ENCODE measurements around the gene PRKCA. TPM values are rescaled to one million over a fixed set of nuclear protein-coding genes. Genes with fewer than 3 reads are reported as not detected.

Gene PRKCA
- polyA plus RNA-seq, 1 experiment = 66.8 TPM

GRCh38 chr17:66855204-66855603 lies 552.8 kb downstream of the PRKCA start:
- peaks cover under 1% of the 10 kb centered on the region for H3K27me3 ChIP-seq (ENCODE audit: control insufficient read depth, insufficient read depth, low read length)
- CTCF ChIA-PET = no interaction called here
- H3K4me3 ChIP-seq (ENCODE audit: low read depth, low read length) = no peak overlapping the region
- H3K27ac ChIP-seq (ENCODE audit: low read depth, low read length) = no peak overlapping the region
- TF ChIP-seq CTCF (IDR thresholded peaks at IDR 0.05; ENCODE audit: low read depth, low read length) = no peak
- POLR2A ChIA-PET = no interaction called here
- no peak for DNase-seq (ENCODE audit: low read depth, low spot score)
- H3K9me3 ChIP-seq (ENCODE audit: control insufficient read depth, insufficient read depth, low read length) = peaks cover 3% of the 10 kb centered on the region; the same call in 1 of the 2 replicates

DNA sequence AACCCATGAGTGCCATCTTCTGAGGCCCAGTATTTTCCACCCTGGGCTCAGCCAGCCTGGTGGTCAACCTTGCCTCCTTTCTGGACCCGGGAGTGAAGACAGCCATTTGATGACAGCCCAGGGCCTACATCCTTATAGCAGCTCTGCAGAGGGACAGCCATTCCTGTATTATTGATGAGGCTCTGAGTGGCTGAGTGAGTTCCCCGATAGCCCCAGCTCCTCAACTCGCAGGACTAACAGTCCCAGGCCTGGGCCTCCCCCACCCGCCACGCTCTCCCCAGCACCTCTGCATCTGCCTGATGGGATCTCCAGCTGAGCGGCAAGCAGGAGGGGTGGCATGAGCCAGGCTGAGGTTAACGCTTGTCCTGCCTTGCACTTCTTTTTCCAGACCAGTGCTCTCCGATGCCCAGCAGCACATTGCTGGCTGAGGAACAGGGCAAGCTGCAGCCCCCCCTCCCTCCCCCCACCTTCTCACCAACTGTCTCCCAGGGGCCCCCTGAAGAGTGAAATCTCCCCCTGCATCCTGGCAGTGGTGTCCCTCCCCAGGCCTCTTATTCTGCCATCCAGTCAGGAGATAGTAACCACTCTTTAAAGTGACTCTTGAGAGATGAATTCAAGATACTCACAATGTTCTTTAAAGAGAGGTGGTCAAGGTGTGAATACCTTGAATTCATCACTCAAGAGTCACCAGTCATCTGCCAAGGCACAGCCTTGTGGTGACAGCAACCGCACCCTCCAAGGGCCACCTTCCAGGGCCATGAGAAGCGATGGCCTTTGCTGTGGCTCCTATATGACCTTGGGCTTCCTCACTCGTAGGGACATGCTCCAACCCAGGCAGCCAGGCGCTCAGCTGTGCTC lies 556.0 kb downstream of the PRKCA start:
- ChIA-PET POLR2A (interaction anchor here (0.5 kb wide), 1 partner anchor 47 kb away, joined by 3 read pairs; no protein-coding TSS in a partner anchor), CTCF (no interaction called here)
- no peak for TF ChIP-seq CTCF (IDR thresholded peaks at IDR 0.05; ENCODE audit: low read depth, low read length)
- peaks cover 8% of the 10 kb centered on the region for H3K27me3 ChIP-seq (ENCODE audit: control insufficient read depth, insufficient read depth, low read length)
- DNase-seq (ENCODE audit: low read depth, low spot score) = no peak
- H3K27ac ChIP-seq (ENCODE audit: low read depth, low read length) = no peak overlapping the region
- H3K9me3 ChIP-seq (ENCODE audit: control insufficient read depth, insufficient read depth, low read length) = peaks cover 3% of the 10 kb centered on the region; the same call in 1 of the 2 replicates
- no peak overlapping the region for H3K4me3 ChIP-seq (ENCODE audit: low read depth, low read length)

DNA sequence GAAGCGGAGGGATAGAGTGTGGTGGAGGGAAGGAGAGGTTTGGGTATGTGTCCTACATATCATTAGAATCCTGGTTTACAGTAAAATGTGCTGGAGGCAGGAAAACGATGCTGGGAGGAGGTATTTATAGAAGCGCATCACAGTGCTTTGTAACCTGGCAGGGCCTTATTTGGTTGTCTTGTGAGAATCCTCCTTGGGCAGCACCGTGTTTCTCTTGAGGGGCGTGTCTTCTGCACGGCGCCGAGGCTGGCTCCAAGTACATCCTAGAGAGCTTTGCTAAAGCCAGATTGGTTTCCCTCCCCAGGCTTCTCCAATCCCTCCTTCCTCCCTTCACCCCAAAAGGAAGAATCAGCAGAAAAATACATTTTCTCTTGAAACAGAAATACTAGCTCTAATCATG lies 556.9 kb downstream of the PRKCA start:
- Histone ChIP-seq H3K27ac (ENCODE audit: low read depth, low read length) (no peak overlapping the region), H3K4me3 (ENCODE audit: low read depth, low read length) (no peak overlapping the region), H3K9me3 (ENCODE audit: control insufficient read depth, insufficient read depth, low read length) (peaks cover 3% of the 10 kb centered on the region; the same call in 1 of the 2 replicates), H3K27me3 (ENCODE audit: control insufficient read depth, insufficient read depth, low read length) (peaks cover 12% of the 10 kb centered on the region)
- ChIA-PET CTCF (no interaction called here), POLR2A (no interaction called here)
- no peak for DNase-seq (ENCODE audit: low read depth, low spot score)
- no peak for TF ChIP-seq CTCF (IDR thresholded peaks at IDR 0.05; ENCODE audit: low read depth, low read length)

DNA sequence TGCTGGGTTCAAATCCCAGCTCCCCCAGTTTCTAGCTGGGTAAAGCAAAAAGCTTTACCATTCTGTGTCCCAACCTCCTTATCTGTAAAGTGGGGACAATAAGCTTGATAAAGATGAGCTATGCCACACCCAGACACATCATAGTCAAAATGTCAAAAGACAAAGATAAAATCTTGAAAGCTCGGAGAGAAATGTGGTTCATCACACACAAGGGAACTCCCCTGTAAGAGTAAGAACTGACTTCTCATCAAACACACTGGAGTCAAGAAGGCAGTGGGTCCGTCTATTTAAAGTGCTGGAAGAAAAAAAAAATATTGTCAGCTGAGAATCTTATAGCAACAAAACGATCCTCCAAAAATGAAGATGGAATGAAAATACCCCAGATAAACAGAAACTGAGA lies 557.8 kb downstream of the PRKCA start:
- no peak for TF ChIP-seq CTCF (IDR thresholded peaks at IDR 0.05; ENCODE audit: low read depth, low read length)
- POLR2A ChIA-PET = no interaction called here
- H3K4me3 ChIP-seq (ENCODE audit: low read depth, low read length) = no peak overlapping the region
- no peak for DNase-seq (ENCODE audit: low read depth, low spot score)
- peaks cover 12% of the 10 kb centered on the region for H3K27me3 ChIP-seq (ENCODE audit: control insufficient read depth, insufficient read depth, low read length)
- CTCF ChIA-PET = no interaction called here
- H3K27ac ChIP-seq (ENCODE audit: low read depth, low read length) = no peak overlapping the region
- peaks cover 1% of the 10 kb centered on the region; the same call in 1 of the 2 replicates for H3K9me3 ChIP-seq (ENCODE audit: control insufficient read depth, insufficient read depth, low read length)

Small RNAs within 50 kb of the gene (small RNA-seq; reads per million reads assigned to genes)
- not detected for gene MIR634 (ENCODE audit: insufficient read length, low read depth)
- gene RN7SL735P (ENCODE audit: insufficient read length, low read depth) = not detected
- gene RNA5SP444 (ENCODE audit: insufficient read length, low read depth) = not detected
- gene RNA5SP445 (ENCODE audit: insufficient read length, low read depth) = not detected
- gene RNU6-928P (ENCODE audit: insufficient read length, low read depth) = not detected

Other genes with a start within 250 kb of the PRKCA start
- 5.7 and 6.3 TPM in 2 replicates for gene CEP112, start 110.5 kb upstream of the PRKCA start, polyA plus RNA-seq (2011; rRNA removed)
- not detected in 2 replicates for gene APOH, start 73.2 kb upstream of the PRKCA start, polyA plus RNA-seq (2011; rRNA removed)